Karpas-422 (cell line): ENCODE measurements around the gene AANAT. TPM values are rescaled to one million over a fixed set of nuclear protein-coding genes. Genes with fewer than 3 reads are reported as not detected.
"Not testable (repeated sequence)": the region's sequence is repeated elsewhere in the genome, so short reads cannot be mapped to it uniquely, and the experiment has no call there.

Experiments
- DNase-seq: peaks from one replicate; pipeline ENCODE4 v3.0.0-alpha.2; 2015
- H2AFZ ChIP-seq: fragments of 200-600 bp; sonication (generic); 2 replicates; pipeline ENCODE4 v1.6.1; 2014; ENCODE audit warnings: antibody characterized with exemption, low read length, mixed read lengths
- H3K27ac ChIP-seq: fragments of 200-600 bp; sonication (generic); 2 replicates; pipeline ENCODE4 v1.5.1; 2014; ENCODE audit warnings: mild to moderate bottlenecking, low read length, moderate library complexity
- H3K27me3 ChIP-seq: fragments of 200-600 bp; sonication (generic); 2 replicates; pipeline ENCODE4 v1.6.1; 2014; ENCODE audit warnings: low read length, mixed read lengths
- H3K36me3 ChIP-seq: fragments of 200-600 bp; sonication (generic); 2 replicates; pipeline ENCODE4 v1.6.1; 2014; ENCODE audit warnings: low read length, mixed read lengths; ENCODE audit not compliant: insufficient read depth
- H3K4me1 ChIP-seq: fragments of 200-600 bp; sonication (generic); 2 replicates; pipeline ENCODE4 v1.6.1; 2014; ENCODE audit warnings: mild to moderate bottlenecking, low read length, mixed read lengths
- H3K4me2 ChIP-seq: fragments of 200-600 bp; sonication (generic); 2 replicates; pipeline ENCODE4 v1.6.1; 2014; ENCODE audit warnings: low read length, low read depth, mild to moderate bottlenecking; ENCODE audit not compliant: poor library complexity, severe bottlenecking
- H3K4me3 ChIP-seq: fragments of 200-600 bp; sonication (generic); 2 replicates; pipeline ENCODE4 v1.5.1; 2014; ENCODE audit warnings: mild to moderate bottlenecking, antibody characterized with exemption, low read length, mixed read lengths
- H3K79me2 ChIP-seq: fragments of 200-600 bp; sonication (generic); 2 replicates; pipeline ENCODE4 v1.6.1; 2014; ENCODE audit warnings: mild to moderate bottlenecking, low read length, mixed read lengths
- H3K9ac ChIP-seq: fragments of 200-600 bp; sonication (generic); 2 replicates; pipeline ENCODE4 v1.6.0; 2014; ENCODE audit warnings: low read length
- H3K9me2 ChIP-seq: fragments of 200-600 bp; sonication (generic), shearing (Covaris generic); replicated peaks from 2 replicates; pipeline ENCODE4 v1.6.0; 2014; ENCODE audit warnings: mild to moderate bottlenecking, low read length, moderate library complexity; ENCODE audit not compliant: insufficient read depth
- H3K9me3 ChIP-seq: fragments of 300-700, 200-600 bp; sonication (generic); 2 replicates; pipeline ENCODE4 v1.6.1; 2014; ENCODE audit warnings: low read length, mixed read lengths
- H4K20me1 ChIP-seq: fragments of 200-600 bp; sonication (generic); 2 replicates; pipeline ENCODE4 v1.6.1; 2014; ENCODE audit warnings: mild to moderate bottlenecking, antibody characterized with exemption, low read length, low read depth; ENCODE audit not compliant: insufficient read depth
- total RNA-seq: library from RNA; depleted of rRNA; stranded (reverse); fragments of >200 nt; shearing (Covaris generic); gene quantifications from 2 replicates; pipeline ENCODE4 v1.2.3, GENCODE V29; 2014; ENCODE audit warnings: low replicate concordance

AANAT gene
- total RNA-seq, 1 experiment from 2014 or later: not detected

GRCh38 chr17:76508472-76509063, 41.2 kb downstream of the AANAT start:
- DNase-seq, H3K9me2 ChIP-seq, H2AFZ ChIP-seq, H3K27ac ChIP-seq, H3K36me3 ChIP-seq, H3K4me1 ChIP-seq, H4K20me1 ChIP-seq, H3K79me2 ChIP-seq, H3K27me3 ChIP-seq, H3K9me3 ChIP-seq, H3K4me2 ChIP-seq, H3K9ac ChIP-seq, H3K4me3 ChIP-seq: not testable (repeated sequence)

GRCh38 chr17:76510831-76511244, 43.4 kb downstream of the AANAT start:
- no peaks in the 10 kb centered on the region for H3K79me2 ChIP-seq
- no peaks in the 10 kb centered on the region for H3K27me3 ChIP-seq
- no peaks in the 10 kb centered on the region for H3K9me2 ChIP-seq
- H3K4me2 ChIP-seq: no peak overlapping the region
- no peak overlapping the region for H2AFZ ChIP-seq
- H3K4me1 ChIP-seq: 0 out of 2 replicates have a peak, but pooled peaks cover 4% of the 10 kb centered on the region
- no peak overlapping the region for H3K27ac ChIP-seq
- H3K36me3 ChIP-seq: no peaks in the 10 kb centered on the region
- no peak overlapping the region for H3K4me3 ChIP-seq
- H3K9me3 ChIP-seq: no peaks in the 10 kb centered on the region
- no peak for DNase-seq
- no peaks in the 10 kb centered on the region for H4K20me1 ChIP-seq
- no peak overlapping the region for H3K9ac ChIP-seq

GRCh38 chr17:76511668-76512365, 44.4 kb downstream of the AANAT start:
- no peaks in the 10 kb centered on the region for H3K79me2 ChIP-seq
- 0 out of 2 replicates have a peak, but pooled peaks cover 3% of the 10 kb centered on the region for H3K4me1 ChIP-seq
- H3K36me3 ChIP-seq: no peaks in the 10 kb centered on the region
- no peak for DNase-seq
- H4K20me1 ChIP-seq: no peaks in the 10 kb centered on the region
- H3K4me3 ChIP-seq: no peak overlapping the region
- H3K4me2 ChIP-seq: no peak overlapping the region
- H3K9me2 ChIP-seq: no peaks in the 10 kb centered on the region
- H3K9me3 ChIP-seq: no peaks in the 10 kb centered on the region
- H3K27ac ChIP-seq: no peak overlapping the region
- H2AFZ ChIP-seq: no peak overlapping the region
- no peak overlapping the region for H3K9ac ChIP-seq
- no peaks in the 10 kb centered on the region for H3K27me3 ChIP-seq

- Histone ChIP-seq H3K4me3 (no peak overlapping the region), H3K27me3 (no peaks in the 10 kb centered on the region), H4K20me1 (no peaks in the 10 kb centered on the region), H3K4me2 (no peak overlapping the region), H3K9me3 (no peaks in the 10 kb centered on the region), H2AFZ (no peak overlapping the region), H3K9ac (no peak overlapping the region), H3K79me2 (no peaks in the 10 kb centered on the region), H3K9me2 (no peaks in the 10 kb centered on the region), H3K36me3 (no peaks in the 10 kb centered on the region), H3K27ac (no peak overlapping the region), H3K4me1 (no peaks in the 10 kb centered on the region)
- DNase-seq: no peak
Observed at GRCh38 chr17:76512366-76513305, 45.2 kb downstream of the AANAT start.

GRCh38 chr17:76513306-76513692, 45.9 kb downstream of the AANAT start:
- Histone ChIP-seq H3K9me2 (no peaks in the 10 kb centered on the region), H3K27me3 (no peaks in the 10 kb centered on the region), H3K36me3 (no peaks in the 10 kb centered on the region), H3K9ac (no peak overlapping the region), H3K79me2 (no peaks in the 10 kb centered on the region), H4K20me1 (no peaks in the 10 kb centered on the region), H3K9me3 (no peaks in the 10 kb centered on the region), H3K4me1 (no peaks in the 10 kb centered on the region), H2AFZ (no peak overlapping the region), H3K4me3 (no peak overlapping the region), H3K27ac (no peak overlapping the region), H3K4me2 (no peak overlapping the region)
- no peak for DNase-seq

GRCh38 chr17:76514355-76514754, 47.0 kb downstream of the AANAT start:
- not testable (repeated sequence) for H3K27me3 ChIP-seq, H3K9ac ChIP-seq, H2AFZ ChIP-seq, H4K20me1 ChIP-seq, H3K36me3 ChIP-seq, H3K9me3 ChIP-seq, H3K27ac ChIP-seq, H3K4me2 ChIP-seq, DNase-seq, H3K4me3 ChIP-seq, H3K9me2 ChIP-seq, H3K4me1 ChIP-seq, H3K79me2 ChIP-seq

GRCh38 chr17:76515274-76515949, 48.0 kb downstream of the AANAT start:
- Histone ChIP-seq H3K4me1 (no peaks in the 10 kb centered on the region), H2AFZ (no peak overlapping the region), H3K9me3 (no peaks in the 10 kb centered on the region), H3K4me3 (no peak overlapping the region), H3K79me2 (no peaks in the 10 kb centered on the region), H3K9me2 (no peaks in the 10 kb centered on the region), H4K20me1 (no peaks in the 10 kb centered on the region), H3K36me3 (no peaks in the 10 kb centered on the region), H3K9ac (no peak overlapping the region), H3K27me3 (no peaks in the 10 kb centered on the region), H3K27ac (no peak overlapping the region), H3K4me2 (no peak overlapping the region)
- DNase-seq: no peak

GRCh38 chr17:76517638-76518038, 50.2 kb downstream of the AANAT start:
- Histone ChIP-seq H3K9ac (no peak overlapping the region), H3K9me2 (no peaks in the 10 kb centered on the region), H3K4me2 (no peak overlapping the region), H3K27ac (no peak overlapping the region), H3K36me3 (no peaks in the 10 kb centered on the region), H3K79me2 (no peaks in the 10 kb centered on the region), H3K27me3 (no peaks in the 10 kb centered on the region), H3K4me1 (no peaks in the 10 kb centered on the region), H4K20me1 (no peaks in the 10 kb centered on the region), H3K4me3 (no peak overlapping the region), H3K9me3 (no peaks in the 10 kb centered on the region), H2AFZ (no peak overlapping the region)
- DNase-seq: no peak
